ENCODE measurements around the gene ITGA7.

Gene ITGA7

DNA sequence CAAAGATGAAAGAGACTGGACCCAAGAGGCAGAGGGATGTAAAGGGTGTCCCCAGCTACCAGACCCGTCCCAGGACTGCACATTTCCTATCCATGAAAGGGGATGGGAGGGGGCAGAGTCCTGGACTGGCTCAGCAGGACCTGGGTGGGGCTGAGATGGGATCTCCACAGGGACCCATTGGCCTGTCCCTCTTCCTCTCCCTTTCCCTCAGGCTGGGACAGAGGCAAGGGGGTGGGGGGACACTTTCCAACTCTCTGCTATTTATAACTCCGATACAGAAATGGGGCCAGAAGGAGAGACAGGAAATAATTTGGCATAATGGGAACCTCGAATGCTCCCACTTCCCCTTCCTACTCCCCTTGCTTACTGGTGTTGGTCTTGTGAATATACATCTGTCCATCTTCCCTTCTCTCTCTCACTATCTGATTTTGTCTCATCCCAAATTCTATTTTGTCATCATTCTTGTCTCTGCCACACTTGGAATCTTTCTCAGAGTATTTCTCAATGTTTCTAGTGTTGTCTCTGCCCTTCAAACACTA, 1.1 kb upstream of the ITGA7 start:
- Histone ChIP-seq H4K20me1 (ENCODE audit: insufficient read depth, low read length, poor library complexity, severe bottlenecking) (no peaks in the 10 kb centered on the region), H2AFZ (ENCODE audit: low read length) (peak overlapping the region; percentile 96), H3K36me3 (ENCODE audit: insufficient read depth, low read length) (no peaks in the 10 kb centered on the region), H3K4me3 (ENCODE audit: low read length, poor library complexity, severe bottlenecking) (peak overlapping the region; percentile 75), H3K4me1 (ENCODE audit: insufficient read depth, low read length, poor library complexity, severe bottlenecking) (peaks cover 14% of the 10 kb centered on the region), H3K9me2 (replicated peaks; ENCODE audit: low read depth, low read length) (no peaks in the 10 kb centered on the region), H3K9ac (ENCODE audit: low read depth, low read length, poor library complexity, severe bottlenecking) (peak overlapping the region; percentile 49), H3K9me3 (ENCODE audit: insufficient read depth, low read depth, low read length) (no peaks in the 10 kb centered on the region), H3K4me2 (ENCODE audit: low read depth, low read length, poor library complexity, severe bottlenecking) (peak overlapping the region; percentile 93), H3K79me2 (ENCODE audit: insufficient read depth, low read length) (no peaks in the 10 kb centered on the region), H3F3A (ENCODE audit: low read depth) (no peaks in the 10 kb centered on the region), H3K27me3 (ENCODE audit: insufficient read depth, low read length, poor library complexity, severe bottlenecking) (no peaks in the 10 kb centered on the region)
- no peak for TF ChIP-seq EZH2phosphoT487 (IDR thresholded peaks at IDR 0.05; ENCODE audit: borderline replicate concordance)
- TF ChIP-seq, protein P1, sequence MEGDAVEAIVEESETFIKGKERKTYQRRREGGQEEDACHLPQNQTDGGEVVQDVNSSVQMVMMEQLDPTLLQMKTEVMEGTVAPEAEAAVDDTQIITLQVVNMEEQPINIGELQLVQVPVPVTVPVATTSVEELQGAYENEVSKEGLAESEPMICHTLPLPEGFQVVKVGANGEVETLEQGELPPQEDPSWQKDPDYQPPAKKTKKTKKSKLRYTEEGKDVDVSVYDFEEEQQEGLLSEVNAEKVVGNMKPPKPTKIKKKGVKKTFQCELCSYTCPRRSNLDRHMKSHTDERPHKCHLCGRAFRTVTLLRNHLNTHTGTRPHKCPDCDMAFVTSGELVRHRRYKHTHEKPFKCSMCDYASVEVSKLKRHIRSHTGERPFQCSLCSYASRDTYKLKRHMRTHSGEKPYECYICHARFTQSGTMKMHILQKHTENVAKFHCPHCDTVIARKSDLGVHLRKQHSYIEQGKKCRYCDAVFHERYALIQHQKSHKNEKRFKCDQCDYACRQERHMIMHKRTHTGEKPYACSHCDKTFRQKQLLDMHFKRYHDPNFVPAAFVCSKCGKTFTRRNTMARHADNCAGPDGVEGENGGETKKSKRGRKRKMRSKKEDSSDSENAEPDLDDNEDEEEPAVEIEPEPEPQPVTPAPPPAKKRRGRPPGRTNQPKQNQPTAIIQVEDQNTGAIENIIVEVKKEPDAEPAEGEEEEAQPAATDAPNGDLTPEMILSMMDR (conservative IDR thresholded peaks at IDR 0.05; ENCODE audit: low read length), result no peak

DNA sequence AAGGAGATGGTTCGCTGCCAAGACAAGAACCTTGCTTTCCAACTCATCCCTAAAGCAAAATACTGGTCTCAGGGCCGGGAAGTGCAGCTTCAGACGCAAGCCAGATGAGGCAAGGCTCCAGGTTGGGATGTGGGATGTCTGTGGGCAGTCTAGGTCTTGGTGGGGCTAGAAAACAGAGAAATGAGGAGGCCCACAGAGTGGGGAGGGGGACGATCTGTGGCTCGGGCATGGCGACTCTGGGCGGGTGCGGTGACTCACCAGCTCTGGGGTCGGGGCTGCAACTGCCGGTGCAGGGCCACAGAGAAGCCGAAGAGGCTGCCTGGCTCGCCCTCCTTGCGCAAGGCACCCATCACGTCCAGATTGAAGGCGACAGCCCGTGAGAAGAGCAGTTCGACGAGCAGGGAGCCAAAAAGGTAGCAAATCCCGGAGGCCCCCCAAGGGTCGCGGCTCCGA, 459 bp downstream of the ITGA7 start:
- H3F3A ChIP-seq (ENCODE audit: low read depth), result no peaks in the 10 kb centered on the region
- H3K27me3 ChIP-seq (ENCODE audit: insufficient read depth, low read length, poor library complexity, severe bottlenecking), result no peaks in the 10 kb centered on the region
- H4K20me1 ChIP-seq (ENCODE audit: insufficient read depth, low read length, poor library complexity, severe bottlenecking), result no peaks in the 10 kb centered on the region
- peak overlapping the region; percentile 56 for H3K4me3 ChIP-seq (ENCODE audit: low read length, poor library complexity, severe bottlenecking)
- no peaks in the 10 kb centered on the region for H3K9me2 ChIP-seq (replicated peaks; ENCODE audit: low read depth, low read length)
- H3K9ac ChIP-seq (ENCODE audit: low read depth, low read length, poor library complexity, severe bottlenecking), result no peak overlapping the region
- peak overlapping the region; percentile 93 for H3K4me2 ChIP-seq (ENCODE audit: low read depth, low read length, poor library complexity, severe bottlenecking)
- H3K36me3 ChIP-seq (ENCODE audit: insufficient read depth, low read length), result no peaks in the 10 kb centered on the region
- H3K9me3 ChIP-seq (ENCODE audit: insufficient read depth, low read depth, low read length), result no peaks in the 10 kb centered on the region
- no peaks in the 10 kb centered on the region for H3K79me2 ChIP-seq (ENCODE audit: insufficient read depth, low read length)
- H3K4me1 ChIP-seq (ENCODE audit: insufficient read depth, low read length, poor library complexity, severe bottlenecking), result peaks cover 14% of the 10 kb centered on the region
- 0 out of 2 replicates have a peak overlapping the region, but pooled peaks have one; percentile 17 for H2AFZ ChIP-seq (ENCODE audit: low read length)
- no peak for TF ChIP-seq EZH2phosphoT487 (IDR thresholded peaks at IDR 0.05; ENCODE audit: borderline replicate concordance)
- TF ChIP-seq, protein P1 (conservative IDR thresholded peaks at IDR 0.05; ENCODE audit: low read length), result no peak

DNA sequence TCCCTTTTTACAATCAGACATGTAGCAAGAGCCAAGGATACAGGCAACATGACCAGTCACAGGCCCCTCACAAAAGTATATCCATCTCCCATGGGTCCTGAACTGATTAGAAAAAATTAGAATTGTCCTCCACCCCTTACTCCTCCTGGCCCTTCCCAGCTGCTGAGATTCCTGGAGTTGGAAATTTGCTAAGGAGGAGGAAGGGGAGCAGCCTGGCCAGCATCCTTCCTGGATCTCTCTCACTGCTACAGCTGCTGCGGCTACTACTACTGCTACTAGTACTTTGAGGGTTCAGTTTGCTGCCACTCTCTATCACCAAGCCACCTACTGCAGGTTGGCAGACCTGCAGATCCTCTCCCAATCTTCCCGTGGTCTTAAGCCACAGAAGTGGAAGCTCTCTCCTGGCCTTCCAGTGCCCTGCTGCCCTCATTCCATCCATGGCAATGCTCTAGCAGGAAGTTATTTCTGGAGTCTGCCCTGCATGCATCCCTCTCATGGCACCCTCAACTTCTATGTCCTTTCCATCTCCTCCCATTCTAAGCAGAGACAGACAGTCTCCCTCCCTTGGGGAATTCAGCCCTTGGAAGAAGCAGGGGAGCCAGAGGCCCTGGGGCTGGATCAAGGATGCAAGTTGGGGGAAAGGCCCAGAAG, 1.0 kb downstream of the ITGA7 start:
- H3K4me1 ChIP-seq (ENCODE audit: insufficient read depth, low read length, poor library complexity, severe bottlenecking), result peaks cover 14% of the 10 kb centered on the region

More for the DNA sequence above, 1.0 kb downstream of the ITGA7 start:
- Histone ChIP-seq H3K27me3 (ENCODE audit: insufficient read depth, low read length, poor library complexity, severe bottlenecking) (no peaks in the 10 kb centered on the region), H3K9me2 (replicated peaks; ENCODE audit: low read depth, low read length) (no peaks in the 10 kb centered on the region), H3K4me3 (ENCODE audit: low read length, poor library complexity, severe bottlenecking) (peak overlapping the region; percentile 56), H2AFZ (ENCODE audit: low read length) (0 out of 2 replicates have a peak overlapping the region, but pooled peaks have one; percentile 17), H3F3A (ENCODE audit: low read depth) (no peaks in the 10 kb centered on the region), H3K36me3 (ENCODE audit: insufficient read depth, low read length) (no peaks in the 10 kb centered on the region), H4K20me1 (ENCODE audit: insufficient read depth, low read length, poor library complexity, severe bottlenecking) (no peaks in the 10 kb centered on the region), H3K9me3 (ENCODE audit: insufficient read depth, low read depth, low read length) (no peaks in the 10 kb centered on the region), H3K4me2 (ENCODE audit: low read depth, low read length, poor library complexity, severe bottlenecking) (peak overlapping the region; percentile 93), H3K79me2 (ENCODE audit: insufficient read depth, low read length) (no peaks in the 10 kb centered on the region), H3K9ac (ENCODE audit: low read depth, low read length, poor library complexity, severe bottlenecking) (no peak overlapping the region)
- TF ChIP-seq, protein P1 (conservative IDR thresholded peaks at IDR 0.05; ENCODE audit: low read length), result no peak
- TF ChIP-seq EZH2phosphoT487 (IDR thresholded peaks at IDR 0.05; ENCODE audit: borderline replicate concordance), result no peak
